Measurements from ENCODE around the gene GPATCH1. TPM values are rescaled to one million over a fixed set of nuclear protein-coding genes. Genes with fewer than 3 reads are reported as not detected.

Gene GPATCH1
- total and polyA plus RNA-seq, 2 of the 13 experiments (the other 11 are each of a cell fraction or from before 2014, with no cell fraction given) = 6.8 to 6.9 TPM

GRCh38 chr19:33100894-33101644, 20.1 kb downstream of the GPATCH1 start (continued):
- TF ChIP-seq PRDM10 (CRISPR knock-in tag; IDR thresholded peaks at IDR 0.05; ENCODE audit: low read depth) (no peak), HNRNPH1 (optimal IDR thresholded peaks at IDR 0.05; ENCODE audit: low read depth, low read length) (no peak), ONECUT2 (CRISPR knock-in tag; IDR thresholded peaks at IDR 0.05) (0 out of 2 replicates have a peak, but pooled peaks have one; percentile 12), HBP1 (CRISPR knock-in tag; IDR thresholded peaks at IDR 0.05; ENCODE audit: low read depth) (no peak), ZNF839 (CRISPR knock-in tag; IDR thresholded peaks at IDR 0.05; ENCODE audit: borderline replicate concordance) (no peak), ARNT (IDR thresholded peaks at IDR 0.05) (no peak), GATAD2A (CRISPR knock-in tag; IDR thresholded peaks at IDR 0.05) (peak; percentile 64), ZNF468 (CRISPR knock-in tag; IDR thresholded peaks at IDR 0.05) (no peak), SRF (IDR thresholded peaks at IDR 0.05; ENCODE audit: low read depth, low read length) (peak; percentile 35; the same call in 1 of the 2 replicates), CBX2 (IDR thresholded peaks at IDR 0.05; ENCODE audit: low read depth, low read length) (no peak), CBX2 (CRISPR knock-in tag; IDR thresholded peaks at IDR 0.05; ENCODE audit: low read depth) (no peak), ZNF530 (CRISPR knock-in tag; IDR thresholded peaks at IDR 0.05; ENCODE audit: low read depth) (no peak), TSC22D2 (CRISPR knock-in tag; IDR thresholded peaks at IDR 0.05; ENCODE audit: borderline replicate concordance) (no peak), MBD4 (IDR thresholded peaks at IDR 0.05; ENCODE audit: borderline replicate concordance, low read length) (no peak), SUZ12 (IDR thresholded peaks at IDR 0.05; ENCODE audit: low read depth, low read length) (no peak), TEAD3 (CRISPR knock-in tag; optimal IDR thresholded peaks at IDR 0.05; ENCODE audit: borderline replicate concordance) (no peak), ZNF770 (CRISPR knock-in tag; IDR thresholded peaks at IDR 0.05) (no peak), SMARCE1 (IDR thresholded peaks at IDR 0.05; ENCODE audit: borderline replicate concordance) (no peak), CEBPG (CRISPR knock-in tag; IDR thresholded peaks at IDR 0.05) (no peak; the same call in 1 of the 2 replicates), ZNF720 (CRISPR knock-in tag; IDR thresholded peaks at IDR 0.05) (no peak), ZBTB10 (CRISPR knock-in tag; IDR thresholded peaks at IDR 0.05; ENCODE audit: borderline replicate concordance) (no peak), NFYB (CRISPR knock-in tag; IDR thresholded peaks at IDR 0.05) (0 out of 2 replicates have a peak, but pooled peaks have one; percentile 7)
